ENCODE data around the gene PPFIA4.

PPFIA4 gene

GRCh38 chr1:203124546-203125317 is 98.4 kb downstream of the PPFIA4 start:
- no peaks in the 10 kb centered on the region for H3K4me1 ChIP-seq (ENCODE audit: insufficient read depth, low read length)
- H3K79me2 ChIP-seq (ENCODE audit: insufficient read depth, low read length) = no peaks in the 10 kb centered on the region
- no peak for DNase-seq
- no peak overlapping the region for H2AFZ ChIP-seq (ENCODE audit: low read depth, low read length)
- no peak for TF ChIP-seq CTCF (IDR thresholded peaks at IDR 0.05; ENCODE audit: borderline replicate concordance, extremely low read depth, low read length, poor library complexity, severe bottlenecking)
- TF ChIP-seq EZH2 (IDR thresholded peaks at IDR 0.05; ENCODE audit: borderline replicate concordance, low read depth, low read length, severe bottlenecking) = no peak
- H3K9me3 ChIP-seq (ENCODE audit: insufficient read depth, low read length, severe bottlenecking) = no peaks in the 10 kb centered on the region
- ATAC-seq (ENCODE audit: insufficient read depth, low read depth) = no peak
- H3K4me3 ChIP-seq (ENCODE audit: low read depth in 1 of 2, low read length in 2 of 2) = no peak overlapping the region
- peaks cover 11% of the 10 kb centered on the region for H4K20me1 ChIP-seq (ENCODE audit: insufficient read depth, low read length)
- no peak overlapping the region for H3K4me2 ChIP-seq (ENCODE audit: insufficient read depth, low read length)
- H3K27me3 ChIP-seq (ENCODE audit: insufficient read depth, low read length, poor library complexity) = peaks cover 33% of the 10 kb centered on the region
- no peak overlapping the region for H3K9ac ChIP-seq (ENCODE audit: low read depth, low read length)
- H3K36me3 ChIP-seq (ENCODE audit: insufficient read depth, low read length) = no peaks in the 10 kb centered on the region
- no peak overlapping the region for H3K27ac ChIP-seq (ENCODE audit: low read length)

- Histone ChIP-seq H3K9ac (ENCODE audit: low read depth, low read length) (no peak overlapping the region), H3K9me3 (ENCODE audit: insufficient read depth, low read length, severe bottlenecking) (no peaks in the 10 kb centered on the region), H3K27ac (ENCODE audit: low read length) (no peak overlapping the region), H3K4me3 (ENCODE audit: low read depth in 1 of 2, low read length in 2 of 2) (no peak overlapping the region), H3K4me1 (ENCODE audit: insufficient read depth, low read length) (no peaks in the 10 kb centered on the region), H3K4me2 (ENCODE audit: insufficient read depth, low read length) (no peak overlapping the region), H2AFZ (ENCODE audit: low read depth, low read length) (no peak overlapping the region), H3K36me3 (ENCODE audit: insufficient read depth, low read length) (no peaks in the 10 kb centered on the region), H3K27me3 (ENCODE audit: insufficient read depth, low read length, poor library complexity) (peaks cover 30% of the 10 kb centered on the region), H3K79me2 (ENCODE audit: insufficient read depth, low read length) (no peaks in the 10 kb centered on the region), H4K20me1 (ENCODE audit: insufficient read depth, low read length) (peaks cover 11% of the 10 kb centered on the region)
- DNase-seq (no peak), ATAC-seq (ENCODE audit: insufficient read depth, low read depth) (no peak)
- TF ChIP-seq EZH2 (IDR thresholded peaks at IDR 0.05; ENCODE audit: borderline replicate concordance, low read depth, low read length, severe bottlenecking) = no peak
- peak; percentile 35 for TF ChIP-seq CTCF (IDR thresholded peaks at IDR 0.05; ENCODE audit: borderline replicate concordance, extremely low read depth, low read length, poor library complexity, severe bottlenecking)
Measured at GRCh38 chr1:203126151-203126865, 100.0 kb downstream of the PPFIA4 start.

- no peak for ATAC-seq (ENCODE audit: insufficient read depth, low read depth)
- DNase-seq = no peak
- H4K20me1 ChIP-seq (ENCODE audit: insufficient read depth, low read length) = peaks cover 10% of the 10 kb centered on the region
- no peak overlapping the region for H3K4me2 ChIP-seq (ENCODE audit: insufficient read depth, low read length)
- TF ChIP-seq EZH2 (IDR thresholded peaks at IDR 0.05; ENCODE audit: borderline replicate concordance, low read depth, low read length, severe bottlenecking) = no peak
- TF ChIP-seq CTCF (IDR thresholded peaks at IDR 0.05; ENCODE audit: borderline replicate concordance, extremely low read depth, low read length, poor library complexity, severe bottlenecking) = no peak
- H3K79me2 ChIP-seq (ENCODE audit: insufficient read depth, low read length) = no peaks in the 10 kb centered on the region
- no peak overlapping the region for H3K4me3 ChIP-seq (ENCODE audit: low read depth in 1 of 2, low read length in 2 of 2)
- H3K27me3 ChIP-seq (ENCODE audit: insufficient read depth, low read length, poor library complexity) = peaks cover 36% of the 10 kb centered on the region
- H2AFZ ChIP-seq (ENCODE audit: low read depth, low read length) = no peak overlapping the region
- no peak overlapping the region for H3K9ac ChIP-seq (ENCODE audit: low read depth, low read length)
- no peak overlapping the region for H3K27ac ChIP-seq (ENCODE audit: low read length)
- H3K9me3 ChIP-seq (ENCODE audit: insufficient read depth, low read length, severe bottlenecking) = no peaks in the 10 kb centered on the region
- no peaks in the 10 kb centered on the region for H3K36me3 ChIP-seq (ENCODE audit: insufficient read depth, low read length)
- H3K4me1 ChIP-seq (ENCODE audit: insufficient read depth, low read length) = no peaks in the 10 kb centered on the region
Measured at GRCh38 chr1:203126866-203127665, 100.8 kb downstream of the PPFIA4 start.

Measured in DND-41 (cell line).